ENCODE data around the gene ADH5.

The ADH5 gene

GRCh38 chr4:99088481-99089365 is at the start of gene ADH5:
Gene ADH5, minus strand, starts transcription at chr4:99088788. Its CDS starts 88 bp downstream, at chr4:99088700.
- no peak for TF ChIP-seq CTCF (IDR thresholded peaks at IDR 0.05; ENCODE audit: unreplicated experiment in 3 of 3)
- peaks cover 33% of the 10 kb centered on the region for H3K36me3 Mint-ChIP-seq (ENCODE audit: low read depth)

GRCh38 chr4:99136329-99136728 is 47.7 kb upstream of the ADH5 start:
- no peaks in the 10 kb centered on the region for H3K36me3 Mint-ChIP-seq (ENCODE audit: low read depth)
- TF ChIP-seq CTCF (IDR thresholded peaks at IDR 0.05; ENCODE audit: unreplicated experiment in 3 of 3) = no peak
- no peak overlapping the region for H3K4me3 Mint-ChIP-seq
- no peaks in the 10 kb centered on the region for H3K27me3 Mint-ChIP-seq (ENCODE audit: low read depth)
- no peaks in the 10 kb centered on the region for H3K9me3 Mint-ChIP-seq
- H3K4me1 Mint-ChIP-seq = no peaks in the 10 kb centered on the region
- H3K27ac Mint-ChIP-seq = no peak overlapping the region

More at GRCh38 chr4:99088481-99089365, at the start of gene ADH5:
- peaks cover 2% of the 10 kb centered on the region for H3K9me3 Mint-ChIP-seq
- H3K4me3 Mint-ChIP-seq = peak within 1 kb of the TSS; percentile 92 to 97 (median 94)
- no peaks in the 10 kb centered on the region for H3K27me3 Mint-ChIP-seq (ENCODE audit: low read depth)
- peaks cover 47% of the 10 kb centered on the region for H3K4me1 Mint-ChIP-seq
- H3K27ac Mint-ChIP-seq = peak within 1 kb of the TSS; percentile 97 to 98 (median 98)

GRCh38 chr4:99135541-99136162 is 47.1 kb upstream of the ADH5 start:
- Mint-ChIP-seq H3K36me3 (ENCODE audit: low read depth) (no peaks in the 10 kb centered on the region), H3K27ac (no peak overlapping the region), H3K27me3 (ENCODE audit: low read depth) (no peaks in the 10 kb centered on the region), H3K4me1 (no peaks in the 10 kb centered on the region), H3K4me3 (no peak overlapping the region), H3K9me3 (no peaks in the 10 kb centered on the region)
- no peak for TF ChIP-seq CTCF (IDR thresholded peaks at IDR 0.05; ENCODE audit: unreplicated experiment in 3 of 3)

GRCh38 chr4:99134586-99134985 is 46.0 kb upstream of the ADH5 start:
- H3K4me3 Mint-ChIP-seq = no peak overlapping the region
- no peak for TF ChIP-seq CTCF (IDR thresholded peaks at IDR 0.05; ENCODE audit: unreplicated experiment in 3 of 3)
- peaks cover 3% of the 10 kb centered on the region for H3K36me3 Mint-ChIP-seq (ENCODE audit: low read depth)
- H3K27ac Mint-ChIP-seq = no peak overlapping the region
- H3K4me1 Mint-ChIP-seq = no peaks in the 10 kb centered on the region
- H3K27me3 Mint-ChIP-seq (ENCODE audit: low read depth) = no peaks in the 10 kb centered on the region
- H3K9me3 Mint-ChIP-seq = peaks cover 3% of the 10 kb centered on the region

GRCh38 chr4:99131378-99131777 is 42.8 kb upstream of the ADH5 start:
- H3K4me1 Mint-ChIP-seq = no peaks in the 10 kb centered on the region
- peaks cover 5% of the 10 kb centered on the region for H3K9me3 Mint-ChIP-seq
- H3K27ac Mint-ChIP-seq = no peak overlapping the region
- no peak overlapping the region for H3K4me3 Mint-ChIP-seq
- no peak for TF ChIP-seq CTCF (IDR thresholded peaks at IDR 0.05; ENCODE audit: unreplicated experiment in 3 of 3)
- H3K27me3 Mint-ChIP-seq (ENCODE audit: low read depth) = no peaks in the 10 kb centered on the region
- peaks cover 5% of the 10 kb centered on the region for H3K36me3 Mint-ChIP-seq (ENCODE audit: low read depth)
